Hematopoietic multipotent progenitor cell treated with erythropoietin and hydrocortisone succinate and interleukin-3 and kit ligand, for 8 days (in vitro differentiated cells): ENCODE measurements around the gene DRAP1.

Experiments used
- DNase-seq: peaks from one replicate; pipeline ENCODE4 v3.0.0-alpha.2; 2015

The DRAP1 gene

DNA sequence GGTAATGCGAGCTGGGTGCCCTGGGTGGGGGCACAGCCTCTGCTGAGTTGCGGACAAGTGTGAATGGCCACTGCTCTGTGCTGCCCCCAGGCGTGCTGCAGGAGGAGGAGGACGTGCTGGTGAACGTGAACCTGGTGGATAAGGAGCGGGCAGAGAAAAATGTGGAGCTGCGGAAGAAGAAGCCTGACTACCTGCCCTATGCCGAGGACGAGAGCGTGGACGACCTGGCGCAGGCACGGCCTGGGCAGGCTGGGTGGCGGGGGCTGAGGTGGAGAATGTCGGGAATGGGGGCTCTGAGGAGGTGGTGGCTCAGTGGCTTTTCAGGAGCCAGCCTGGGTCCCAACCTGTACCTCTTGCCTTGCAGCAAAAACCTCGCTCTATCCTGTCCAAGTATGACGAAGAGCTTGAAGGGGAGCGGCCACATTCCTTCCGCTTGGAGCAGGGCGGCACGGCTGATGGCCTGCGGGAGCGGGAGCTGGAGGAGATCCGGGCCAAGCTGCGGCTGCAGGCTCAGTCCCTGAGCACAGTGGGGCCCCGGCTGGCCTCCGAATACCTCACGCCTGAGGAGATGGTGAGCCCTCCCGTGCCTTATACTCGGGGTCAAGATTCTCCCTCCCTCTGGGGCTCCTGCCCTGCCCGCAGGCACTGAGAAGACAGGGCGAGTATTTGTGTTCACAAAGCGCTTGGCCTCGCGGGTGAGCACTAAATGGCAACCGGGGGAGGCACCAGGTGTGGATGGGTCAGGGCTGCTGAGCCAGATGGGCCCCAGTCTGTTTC, 46.9 kb downstream of the DRAP1 start:
- DNase-seq, result no peak

GRCh38 chr11:65967329-65967934, 48.2 kb downstream of the DRAP1 start:
- DNase-seq, result no peak

GRCh38 chr11:65968600-65969482, 49.6 kb downstream of the DRAP1 start:
- no peak for DNase-seq
